ENCODE results near the gene PHC2.
A peak's percentile ranks its signal among the peaks of the same experiment; 100 is the strongest.

PHC2 gene

DNA sequence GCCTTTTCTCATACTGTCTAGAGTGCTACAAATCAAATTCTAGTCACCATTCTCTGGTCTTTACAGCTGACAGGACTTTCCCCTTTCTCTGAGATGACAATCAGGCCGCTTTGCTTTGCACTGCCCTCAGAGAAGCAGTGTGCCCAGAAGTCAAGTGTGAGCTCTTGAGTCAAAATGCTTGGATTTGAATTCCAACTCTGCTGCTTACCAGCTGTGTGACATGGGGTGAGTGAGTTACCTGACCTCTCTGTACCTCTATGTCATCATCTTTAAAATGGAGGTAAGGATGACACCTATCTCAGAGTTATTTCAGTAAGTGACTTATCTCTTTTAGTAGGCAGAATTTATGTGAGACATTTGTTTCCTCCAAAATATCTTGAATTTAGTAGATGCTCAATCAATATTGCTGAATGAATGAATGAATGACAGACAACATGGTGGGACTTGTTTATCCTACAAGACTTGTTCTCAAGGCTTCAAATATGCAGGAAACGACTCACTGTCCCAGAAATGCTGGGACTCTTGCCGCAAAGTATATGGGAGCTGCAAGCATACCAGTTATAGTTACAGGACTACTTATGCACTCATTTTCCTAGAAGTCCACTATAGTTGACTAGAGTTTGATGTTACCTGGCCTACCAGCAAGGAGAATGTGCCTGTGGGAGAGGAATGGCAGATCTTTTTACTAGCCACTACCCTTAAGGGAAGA lies 71.9 kb downstream of the PHC2 start:
- no peak for DNase-seq (ENCODE audit: low read depth)
- H3K4me3 ChIP-seq (ENCODE audit: low read depth, low read length), result no peak overlapping the region

DNA sequence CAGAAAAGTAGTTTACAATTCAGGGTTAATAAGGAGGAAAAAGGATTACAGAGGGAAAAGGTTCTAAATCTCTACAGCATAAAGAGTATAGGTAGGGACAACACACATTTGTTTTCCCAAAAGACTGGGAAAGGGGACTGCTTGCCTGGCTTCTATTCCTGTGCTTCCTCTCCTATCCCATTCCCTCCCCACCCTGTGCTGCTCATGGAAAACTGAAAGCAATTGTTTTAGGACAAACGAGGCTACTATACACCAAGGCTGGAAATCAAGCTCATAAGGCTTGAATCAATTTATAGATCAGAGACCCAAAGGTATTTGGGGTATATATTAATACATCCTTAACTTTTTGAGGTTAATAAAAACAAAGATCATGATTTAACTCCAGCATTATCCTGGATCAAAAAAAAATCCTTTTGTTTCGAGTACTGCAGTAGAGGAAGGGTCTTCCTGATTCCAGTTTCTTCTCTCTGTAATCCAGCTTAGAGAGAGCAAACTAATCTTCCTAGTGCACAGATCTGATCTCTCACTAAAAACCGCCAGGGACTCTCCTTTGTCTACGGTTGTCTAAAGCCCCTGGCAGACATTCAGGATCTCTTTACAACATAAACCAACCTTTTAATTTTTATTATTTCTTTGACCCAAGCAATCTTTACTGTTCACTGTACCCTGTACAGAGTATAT lies 72.6 kb downstream of the PHC2 start:
- no peak for DNase-seq (ENCODE audit: low read depth)
- no peak overlapping the region for H3K4me3 ChIP-seq (ENCODE audit: low read depth, low read length)

DNA sequence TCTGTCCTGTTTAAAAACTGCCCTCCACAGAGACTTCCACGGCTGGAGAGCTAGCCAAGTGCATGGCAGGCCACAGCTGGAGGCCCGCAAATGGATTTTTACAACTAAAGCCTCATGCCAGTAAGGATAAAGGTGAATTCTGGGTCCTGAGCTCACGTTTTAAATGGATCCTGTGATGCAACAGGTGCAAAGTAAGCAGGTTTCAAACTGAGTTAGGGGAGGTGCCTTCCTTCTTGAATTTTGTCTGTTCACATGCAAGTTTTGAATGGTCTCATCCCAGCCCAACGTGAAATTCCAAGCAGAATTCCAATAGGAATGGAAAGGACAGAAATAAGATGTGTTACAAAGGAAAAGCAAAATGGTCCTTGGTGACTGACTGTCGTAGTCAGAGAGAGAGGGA lies 73.8 kb downstream of the PHC2 start:
- no peak for DNase-seq (ENCODE audit: low read depth)
- no peak overlapping the region for H3K4me3 ChIP-seq (ENCODE audit: low read depth, low read length)

DNA sequence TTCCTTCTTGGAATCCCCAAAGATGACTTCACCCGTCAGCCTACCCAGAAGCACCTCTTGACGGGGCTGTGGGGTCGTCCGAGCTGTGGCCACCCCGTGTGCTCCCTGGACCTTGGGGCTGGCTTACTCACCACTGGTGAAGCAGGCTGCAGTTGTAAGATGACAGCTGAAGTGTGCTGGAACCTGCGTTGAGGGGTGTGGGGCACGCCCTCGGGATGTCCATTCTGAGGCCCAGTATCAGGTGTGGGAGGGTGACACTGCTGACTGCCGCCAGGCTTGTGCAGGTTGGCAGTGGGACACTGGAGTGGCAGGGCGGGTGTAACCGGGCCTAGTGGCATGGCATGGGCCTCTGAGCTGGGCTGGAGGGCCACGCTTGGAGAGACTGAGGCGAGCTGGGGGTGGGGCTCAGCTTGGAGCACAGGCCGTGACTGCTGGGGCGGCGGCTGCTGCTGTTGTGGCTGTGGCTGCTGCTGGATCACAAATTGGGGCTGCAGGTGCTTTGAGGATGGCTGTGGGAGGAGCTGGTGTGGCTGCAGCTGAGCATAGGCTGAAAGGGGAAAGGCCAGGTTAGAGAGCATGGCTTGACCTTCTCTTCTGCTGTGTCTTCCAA lies 76.1 kb downstream of the PHC2 start:
- no peak for DNase-seq (ENCODE audit: low read depth)
- no peak overlapping the region for H3K4me3 ChIP-seq (ENCODE audit: low read depth, low read length)

DNA sequence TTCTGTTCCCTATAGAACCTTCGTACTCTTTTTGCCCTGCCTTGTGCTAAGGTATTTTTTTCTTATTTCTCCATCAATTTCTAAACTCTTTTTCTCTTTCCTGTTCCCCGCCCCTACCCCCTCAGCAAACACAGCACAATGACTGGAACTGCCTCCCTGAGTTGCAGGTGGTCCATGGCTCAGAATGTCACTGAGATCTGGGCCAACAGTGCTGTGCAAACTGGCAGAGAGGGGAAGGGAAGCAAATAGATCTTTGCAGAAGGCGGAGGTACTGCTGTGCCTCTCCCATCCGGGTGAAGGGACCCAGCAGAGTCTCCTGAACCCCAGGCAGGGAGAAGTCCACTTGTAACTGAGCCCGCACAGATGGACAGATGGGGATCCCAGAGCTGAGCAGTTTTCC lies 77.4 kb downstream of the PHC2 start:
- no peak overlapping the region for H3K4me3 ChIP-seq (ENCODE audit: low read depth, low read length)
- DNase-seq (ENCODE audit: low read depth), result no peak

DNA sequence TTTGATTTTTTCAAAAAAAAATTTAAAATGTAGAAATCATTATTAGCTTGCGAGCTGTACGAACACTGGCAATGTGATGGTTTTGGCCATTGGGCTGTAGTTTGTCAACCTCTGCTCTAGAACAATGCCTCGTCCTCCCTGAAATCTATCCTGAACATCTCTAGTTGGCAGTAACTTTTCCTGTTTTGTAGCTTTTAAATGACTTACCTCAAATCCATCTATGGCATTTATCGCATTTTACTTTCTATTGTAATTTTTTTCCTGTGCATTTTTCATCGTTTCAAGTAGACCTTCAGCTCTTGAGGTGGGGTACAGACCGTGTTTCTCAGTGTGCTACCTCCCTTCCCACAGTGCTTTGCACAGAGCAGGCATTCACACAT lies 79.6 kb downstream of the PHC2 start:
- H3K4me3 ChIP-seq (ENCODE audit: low read depth, low read length), result no peak overlapping the region
- DNase-seq (ENCODE audit: low read depth), result no peak

DNA sequence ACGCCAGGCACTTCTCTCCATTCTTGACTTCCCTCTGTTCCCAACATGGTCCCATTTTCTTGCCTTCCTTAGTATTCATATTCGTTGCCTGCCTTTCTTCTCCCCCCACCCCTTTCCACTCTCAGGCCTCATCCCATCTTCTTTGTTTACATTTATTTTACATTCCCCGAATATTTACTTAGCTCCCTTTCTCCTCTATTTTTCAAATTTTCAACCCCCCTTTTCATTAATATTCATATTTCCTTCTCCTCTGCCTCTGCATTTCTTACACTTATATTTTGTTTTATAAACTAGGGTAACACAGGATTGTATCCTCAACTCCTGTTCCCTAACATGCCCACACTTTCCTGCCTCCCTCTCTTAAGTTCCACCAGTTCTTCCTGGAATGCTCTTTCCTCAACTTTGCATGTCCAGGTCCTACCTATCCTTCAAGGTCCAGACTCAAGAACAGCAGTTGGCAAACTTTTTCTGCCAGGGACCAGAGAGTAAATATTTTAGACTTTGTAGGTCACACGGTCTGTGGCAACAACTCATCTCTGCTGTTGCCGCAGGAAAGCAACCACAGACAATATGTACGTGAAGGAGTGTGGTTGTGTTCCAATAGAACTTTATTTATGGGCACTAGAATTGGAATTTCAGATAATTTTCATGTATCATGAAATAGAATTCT lies 80.1 kb downstream of the PHC2 start:
- DNase-seq (ENCODE audit: low read depth), result no peak
- peak overlapping the region; percentile 57 for H3K4me3 ChIP-seq (ENCODE audit: low read depth, low read length)

DNA sequence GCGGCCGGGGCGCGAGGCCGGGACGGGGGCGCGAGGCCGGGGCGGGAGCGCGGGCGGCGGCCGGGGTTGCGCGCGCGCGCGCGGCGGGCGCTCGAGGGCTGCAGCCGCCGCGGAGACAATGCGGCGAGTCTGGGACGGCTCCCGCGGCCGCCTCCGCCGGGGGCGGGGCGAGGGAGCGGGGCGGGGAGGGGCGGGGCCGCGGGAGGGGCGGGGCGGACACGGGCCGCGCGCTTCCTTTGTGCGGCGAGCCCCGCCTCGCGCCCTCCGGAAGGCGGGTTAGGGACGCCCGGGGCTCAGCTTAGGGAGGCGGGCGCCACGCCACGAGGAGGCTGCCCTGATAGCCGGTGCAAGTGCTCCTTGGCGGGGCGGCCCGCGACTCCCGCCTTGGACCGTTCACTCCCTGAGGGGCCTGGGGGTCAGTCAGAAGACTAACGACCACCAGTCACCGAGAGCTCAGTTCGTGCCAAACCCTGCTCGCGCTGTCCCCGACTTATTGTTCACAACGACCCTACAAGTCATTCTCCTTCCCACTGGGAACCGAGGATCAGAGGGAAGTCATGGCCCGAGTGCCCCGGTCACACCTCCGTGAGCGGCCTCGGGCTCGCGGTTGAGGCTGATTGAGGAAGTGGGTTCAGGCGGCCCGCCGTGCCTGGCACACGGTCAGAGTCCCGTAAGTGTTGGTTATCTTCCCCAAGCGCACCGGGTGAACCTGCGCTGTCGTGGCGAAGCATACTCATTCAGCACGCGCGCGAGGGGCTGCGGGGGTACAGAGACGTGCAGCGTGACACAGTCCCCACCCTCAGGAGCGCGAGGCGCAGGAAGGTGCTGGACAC lies 80.9 kb downstream of the PHC2 start:
- DNase-seq (ENCODE audit: low read depth), result no peak
- H3K4me3 ChIP-seq (ENCODE audit: low read depth, low read length), result peak overlapping the region; percentile 60

DNA sequence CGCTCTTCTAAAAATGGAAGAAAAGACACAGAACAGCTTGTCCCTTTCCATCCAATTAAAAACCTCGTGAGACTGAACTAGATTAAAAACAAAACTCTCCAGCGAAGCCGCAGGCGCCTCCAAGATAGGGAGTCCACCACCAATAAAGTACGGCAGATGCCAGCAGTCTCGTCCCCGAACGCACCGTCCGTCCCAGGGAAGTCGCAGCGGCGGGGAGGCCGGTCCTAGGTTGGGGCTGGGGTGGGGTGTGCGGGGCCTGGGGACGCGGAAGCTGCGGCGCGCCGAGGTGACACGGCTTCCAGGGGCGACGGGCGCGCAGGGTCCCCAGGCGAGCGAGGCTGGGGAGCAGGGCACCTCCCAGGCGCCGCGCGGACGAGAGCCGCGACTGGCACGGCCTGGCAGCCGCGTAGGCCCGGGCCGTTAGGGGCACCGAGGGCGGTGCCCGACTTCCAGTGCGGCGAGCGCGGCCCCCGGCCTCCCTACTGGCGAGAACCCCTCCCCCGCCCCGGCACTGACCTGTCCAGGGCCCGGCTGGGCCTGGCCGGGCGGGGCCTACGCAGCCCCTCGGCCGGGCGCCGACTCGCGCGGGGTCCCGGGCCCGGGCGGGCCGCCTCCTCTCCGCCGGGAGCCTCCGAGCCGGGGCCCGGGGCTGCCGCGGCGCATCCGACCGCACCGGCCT lies 81.7 kb downstream of the PHC2 start:
- no peak for DNase-seq (ENCODE audit: low read depth)
- peak overlapping the region; percentile 60 for H3K4me3 ChIP-seq (ENCODE audit: low read depth, low read length)

DNA sequence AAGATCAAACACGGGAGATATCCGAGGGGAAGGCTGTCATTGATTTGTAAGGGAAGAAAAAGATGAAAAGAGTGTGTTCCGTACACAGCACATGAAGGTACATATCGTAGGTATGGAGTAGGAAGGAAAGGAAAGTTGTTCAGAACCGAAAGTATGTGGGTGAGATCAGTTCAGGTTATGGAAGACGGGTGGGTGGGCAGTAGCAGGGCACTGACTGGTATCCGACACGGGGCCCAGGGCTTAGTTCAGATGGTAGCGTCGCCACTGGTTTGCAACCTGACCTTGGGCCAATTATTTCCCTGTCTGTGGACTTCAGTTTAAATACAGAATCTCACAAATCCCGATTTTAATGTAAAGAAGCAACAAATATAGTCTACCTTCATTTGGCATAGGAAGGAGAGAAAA lies 82.2 kb downstream of the PHC2 start:
- no peak for DNase-seq (ENCODE audit: low read depth)
- H3K4me3 ChIP-seq (ENCODE audit: low read depth, low read length), result peak overlapping the region; percentile 60

DNA sequence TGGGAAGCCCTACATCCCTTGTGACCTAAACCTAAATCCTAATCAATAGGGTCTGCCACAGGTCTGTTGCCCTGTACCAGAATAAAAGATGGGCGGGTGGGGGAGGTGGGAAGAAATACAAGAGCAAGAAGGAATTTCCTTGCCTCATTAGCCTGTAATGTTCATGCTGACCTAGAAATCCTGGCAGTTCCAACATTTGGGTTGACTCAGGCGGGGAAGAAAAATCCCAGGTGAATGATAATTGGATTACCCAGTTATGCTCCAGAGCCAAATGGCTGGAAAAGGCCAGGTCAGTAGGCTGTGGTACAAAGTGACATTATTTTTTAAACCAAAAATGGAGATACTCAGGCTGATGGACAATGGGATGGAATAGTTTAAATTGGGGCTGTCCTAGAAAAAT lies 82.7 kb downstream of the PHC2 start:
- no peak for DNase-seq (ENCODE audit: low read depth)
- H3K4me3 ChIP-seq (ENCODE audit: low read depth, low read length), result peak overlapping the region; percentile 60

DNA sequence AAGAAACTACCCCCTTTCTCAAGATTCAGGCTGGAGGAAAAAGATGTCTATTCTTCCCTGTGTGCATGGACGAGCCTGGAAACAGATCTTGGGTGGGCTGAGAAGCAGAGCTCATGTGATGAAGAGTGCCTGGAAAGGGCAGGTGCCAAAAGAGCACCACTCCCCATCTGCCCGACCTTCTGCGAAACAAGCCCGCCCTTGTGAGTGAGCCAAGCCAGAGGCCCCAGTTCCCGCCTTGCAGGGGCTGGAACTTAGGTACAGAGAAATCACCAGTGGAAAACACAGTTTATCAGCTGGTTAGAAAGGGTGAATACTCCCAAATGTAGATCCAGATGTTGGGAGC lies 83.3 kb downstream of the PHC2 start:
- peak overlapping the region; percentile 60 for H3K4me3 ChIP-seq (ENCODE audit: low read depth, low read length)
- no peak for DNase-seq (ENCODE audit: low read depth)

DNA sequence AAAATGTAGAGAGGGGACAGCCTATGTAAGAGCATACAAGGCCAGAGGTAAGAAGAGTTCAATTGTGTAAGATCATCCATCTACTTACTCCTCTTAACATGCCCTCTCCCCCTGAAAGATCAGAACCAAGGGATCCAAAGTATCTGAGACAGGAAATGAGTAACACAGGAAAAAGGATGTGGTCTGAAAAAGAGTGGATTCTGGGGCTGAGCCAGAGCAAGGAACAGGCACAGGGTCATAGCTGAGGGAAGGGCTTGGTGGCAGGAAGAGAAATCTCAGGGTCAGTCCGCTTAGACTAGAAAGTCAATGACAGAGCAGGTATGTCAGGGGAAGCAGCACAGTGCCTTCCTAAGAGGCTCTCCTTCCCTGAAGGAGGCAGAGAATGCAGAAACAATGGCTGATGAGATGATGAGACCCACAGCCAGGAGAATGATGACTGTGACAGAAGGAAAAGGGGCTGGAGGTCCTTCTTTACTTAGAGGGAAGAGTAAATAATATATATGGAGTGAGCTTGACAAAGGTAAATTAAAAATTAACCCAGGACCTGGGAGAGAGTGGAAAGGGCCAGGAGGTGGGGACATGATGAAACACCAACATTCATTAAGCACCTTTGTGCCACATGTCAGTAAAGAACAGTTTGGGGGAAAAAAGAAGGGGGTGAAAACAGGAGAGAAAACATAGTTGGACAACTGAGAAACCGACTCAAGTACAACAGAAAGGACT lies 83.8 kb downstream of the PHC2 start:
- DNase-seq (ENCODE audit: low read depth), result peak; percentile 87
- H3K4me3 ChIP-seq (ENCODE audit: low read depth, low read length), result peak overlapping the region; percentile 60

DNA sequence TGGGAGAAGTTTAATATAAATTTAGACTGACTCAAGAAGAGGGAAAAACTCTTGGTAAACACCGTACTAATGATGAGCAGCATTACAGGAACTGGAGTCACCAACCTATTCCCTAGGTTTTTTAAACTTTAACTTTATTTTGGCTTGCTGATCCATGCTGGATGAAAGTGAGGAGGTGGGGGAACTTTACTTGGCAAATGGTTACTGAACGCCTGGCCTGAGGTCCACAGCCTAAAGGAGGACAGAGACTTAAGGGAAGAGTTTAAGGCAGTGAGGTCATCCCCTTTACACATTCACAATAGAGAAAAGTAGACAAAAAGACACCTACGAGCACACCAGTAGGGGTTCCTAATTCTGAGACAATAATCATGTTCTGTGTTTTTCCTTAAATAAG lies 84.4 kb downstream of the PHC2 start:
- H3K4me3 ChIP-seq (ENCODE audit: low read depth, low read length), result peak overlapping the region; percentile 60
- no peak for DNase-seq (ENCODE audit: low read depth)

DNA sequence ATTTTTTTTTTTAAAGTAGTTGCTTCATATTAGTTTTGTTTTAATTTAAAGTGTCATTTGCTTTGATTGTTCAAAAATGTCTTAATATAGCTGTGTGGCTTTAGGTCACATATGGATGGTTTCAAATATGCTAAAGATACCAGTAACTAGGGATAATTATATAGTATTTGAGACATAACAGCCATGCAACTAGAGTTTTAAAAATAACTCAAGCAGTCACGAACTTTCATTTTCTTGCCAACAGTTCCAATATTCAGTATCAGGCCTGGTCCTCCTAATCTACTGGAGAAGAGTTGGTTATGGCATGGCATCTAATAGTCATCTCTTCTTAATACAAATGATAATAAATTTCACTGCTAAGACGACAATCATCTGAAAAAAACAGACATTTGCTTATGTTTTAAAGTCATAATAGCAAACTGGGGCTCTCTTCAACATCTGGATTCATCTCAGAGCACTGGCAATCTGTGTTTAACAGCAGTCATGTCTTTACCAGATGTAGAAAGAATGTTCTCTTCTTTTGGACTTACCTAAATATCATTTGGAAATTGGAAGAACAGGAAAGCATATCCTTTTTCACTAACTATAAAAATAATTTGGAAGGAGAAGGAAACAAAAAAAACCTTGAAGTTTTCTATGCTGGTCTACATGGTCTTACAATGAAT lies 85.9 kb downstream of the PHC2 start:
- H3K4me3 ChIP-seq (ENCODE audit: low read depth, low read length), result no peak overlapping the region
- DNase-seq (ENCODE audit: low read depth), result no peak

DNA sequence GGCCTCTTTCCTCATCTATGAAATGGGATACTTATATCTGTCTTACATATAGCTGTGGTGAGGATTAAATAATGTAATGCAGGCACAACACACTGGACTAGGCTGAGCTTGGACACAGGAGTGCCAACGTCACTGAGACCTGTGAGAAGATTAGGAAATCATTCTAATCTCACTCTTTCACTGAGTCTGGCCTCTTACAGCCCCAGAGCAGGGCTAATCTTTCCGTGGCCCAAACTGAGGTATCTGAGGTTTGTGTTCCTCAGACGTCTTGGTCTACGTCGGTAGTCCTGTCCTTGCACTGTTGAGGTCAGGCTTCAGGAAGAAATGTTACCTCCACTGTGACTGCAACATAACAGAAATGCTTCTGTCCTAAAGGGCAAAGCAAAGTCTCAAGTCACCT lies 87.4 kb downstream of the PHC2 start:
- H3K4me3 ChIP-seq (ENCODE audit: low read depth, low read length), result no peak overlapping the region
- no peak for DNase-seq (ENCODE audit: low read depth)

DNA sequence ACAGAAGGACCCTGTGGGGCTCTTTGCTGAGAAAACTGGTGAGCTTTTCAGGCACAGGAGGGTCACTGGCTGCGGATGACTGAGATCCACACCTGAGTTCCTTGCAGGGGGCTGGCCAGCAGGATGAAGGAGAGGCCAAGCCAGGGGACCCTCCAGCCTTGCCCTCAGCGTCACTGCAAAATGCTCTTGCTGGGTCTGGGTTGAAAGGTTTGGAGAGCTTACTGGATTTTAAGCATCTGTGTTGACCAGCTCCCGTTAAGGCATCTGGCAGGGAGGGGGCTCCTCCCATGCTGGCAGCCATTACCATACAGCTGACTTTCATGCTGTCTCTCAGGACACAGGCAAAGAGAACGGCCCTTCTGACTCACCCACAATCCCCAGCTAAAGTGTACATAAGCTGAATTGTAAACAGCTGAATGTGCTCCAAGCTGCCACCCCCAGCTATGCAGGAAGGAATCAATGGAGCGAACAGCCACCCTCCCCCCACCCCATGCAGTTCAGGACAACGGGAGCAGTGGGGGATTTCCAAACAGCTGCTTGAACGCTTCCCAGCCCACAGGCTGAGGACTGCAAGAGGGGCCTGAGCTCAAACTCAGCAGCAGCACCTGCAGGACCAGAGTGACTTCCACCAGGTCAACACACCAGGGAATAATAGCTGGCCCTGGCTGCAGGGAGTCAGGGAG lies 88.7 kb downstream of the PHC2 start:
- peak; percentile 97 for DNase-seq (ENCODE audit: low read depth)
- no peak overlapping the region for H3K4me3 ChIP-seq (ENCODE audit: low read depth, low read length)

DNA sequence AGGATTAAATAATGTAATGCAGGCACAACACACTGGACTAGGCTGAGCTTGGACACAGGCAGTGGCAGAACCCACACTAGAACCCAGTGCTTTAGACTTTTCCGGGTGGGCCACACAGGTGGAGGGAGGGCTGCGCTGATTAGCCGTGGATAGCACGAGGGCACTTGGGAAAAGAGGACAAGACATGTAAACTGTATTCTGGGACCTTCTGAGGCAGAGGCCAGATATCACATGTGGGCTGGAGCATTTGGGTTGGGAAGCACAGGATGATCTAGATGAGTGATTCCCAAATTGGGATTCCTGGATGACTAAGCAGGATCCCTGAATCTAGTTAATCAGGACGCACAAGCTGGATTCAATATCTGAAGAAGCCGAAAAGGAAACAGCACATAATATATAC lies 89.7 kb downstream of the PHC2 start:
- DNase-seq (ENCODE audit: low read depth), result no peak
- no peak overlapping the region for H3K4me3 ChIP-seq (ENCODE audit: low read depth, low read length)
